K562 (cell line): Measurements from ENCODE around the gene OR8D4. TPM values are rescaled to one million over a fixed set of nuclear protein-coding genes. Genes with fewer than 3 reads are reported as not detected.

Source experiments
- ATAC-seq: fragments of 200-7000 bp; cut with Tn5 transposase; 3 replicates; pipeline ENCODE4 v1.9.1; 2020; ENCODE audit warnings: moderate library complexity
- BruUV-seq: library from RNA; stranded (reverse); fragments of 400-500 nt; replicated peaks from 2 replicates; lab custom pipeline; 2021; lab: Mats Ljungman, UMichigan
- CTCF ChIA-PET: fragments of 300-600 bp; formaldehyde crosslinking; extraction: SDS; loops from one replicate; lab custom pipeline; 2021; ENCODE audit warnings: low intra/inter-chr PET ratio; lab: Yijun Ruan, JAX
- POLR2A ChIA-PET: fragments of 300-600, 350-650 bp; sonication (Branson Sonifier 250); formaldehyde crosslinking; extraction: SDS; loops from one replicate; lab custom pipeline; 2021; ENCODE audit warnings: antibody characterized with exemption, inconsistent platforms; lab: Yijun Ruan, JAX
- DNase-seq, 4 experiments: peaks; one replicate each; pipeline versions ENCODE4 v3.0.0 to v3.0.0-alpha.2; 2011 to 2018; ENCODE audit warnings: low spot score in 3 of 4, mixed read lengths in 3 of 4; ENCODE audit errors: extremely low read depth in 1 of 4
- FAIRE-seq: peaks from 2 replicates; lab custom pipeline; 2011; peaks lifted over from hg19 to GRCh38; lab: Jason Lieb, UNC
- H2AFZ ChIP-seq: 2 replicates; pipeline ENCODE4 v1.6.0; 2011; ENCODE audit warnings: low read depth, low read length, control low read depth, inconsistent platforms
- H3K27ac ChIP-seq: fragments of 200-600 bp; 3 replicates; pipeline ENCODE4 v1.8.0; 2011; ENCODE audit warnings: low read depth, mild to moderate bottlenecking, control low read depth, inconsistent platforms, low read length, moderate library complexity, mixed read lengths; ENCODE audit errors: extremely low read depth
- H3K27me3 ChIP-seq, 2 experiments: fragments of 300-600 bp in 1 of 2; 2 replicates in 1 of 2; 3 replicates in 1 of 2; pipeline versions ENCODE4 v1.6.0 to v1.8.0; 2011; ENCODE audit warnings: inconsistent platforms in 2 of 2, low read length in 2 of 2, mild to moderate bottlenecking in 1 of 2, mixed read lengths in 1 of 2, moderate library complexity in 1 of 2; ENCODE audit not compliant: control insufficient read depth in 2 of 2, insufficient read depth in 2 of 2
- H3K36me3 ChIP-seq: fragments of 300-600 bp; 3 replicates; pipeline ENCODE4 v1.8.0; 2011; ENCODE audit warnings: mild to moderate bottlenecking, low read length, inconsistent platforms; ENCODE audit not compliant: control insufficient read depth, insufficient read depth
- H3K4me1 ChIP-seq, 2 experiments: fragments of 200-600 bp in 1 of 2; replicated peaks in 1 of 2; 2 replicates in 1 of 2; 3 replicates in 1 of 2; pipeline versions ENCODE4 v1.5.1 to v1.8.0; 2011; ENCODE audit warnings: inconsistent platforms in 2 of 2, low read length in 2 of 2, mild to moderate bottlenecking in 1 of 2, mixed read lengths in 1 of 2, moderate library complexity in 1 of 2; ENCODE audit not compliant: control insufficient read depth in 2 of 2, insufficient read depth in 2 of 2
- H3K4me2 ChIP-seq: 2 replicates; pipeline ENCODE4 v1.6.1; 2011; ENCODE audit warnings: low read length, control low read depth, inconsistent platforms, mixed read lengths; ENCODE audit not compliant: insufficient read depth
- H3K4me3 ChIP-seq: fragments of 200-600 bp; sonication (generic), shearing (Covaris generic); 2 replicates; pipeline ENCODE4 v1.5.1; 2016; ENCODE audit warnings: control low read depth, inconsistent platforms
- H3K79me2 ChIP-seq: fragments of 200-600 bp; 3 replicates; pipeline ENCODE4 v1.8.0; 2011; ENCODE audit warnings: low read length, inconsistent platforms; ENCODE audit not compliant: control insufficient read depth, insufficient read depth
- H3K9ac ChIP-seq, 2 experiments: 2 replicates each; pipeline versions ENCODE4 v1.6.0 to v1.6.1; 2011; ENCODE audit warnings: low read depth in 2 of 2, low read length in 2 of 2, control low read depth in 1 of 2, inconsistent platforms in 1 of 2, mild to moderate bottlenecking in 1 of 2, mixed read lengths in 1 of 2; ENCODE audit not compliant: insufficient read depth in 1 of 2
- H3K9me1 ChIP-seq: one replicate; pipeline ENCODE4 v1.6.0; 2011; ENCODE audit warnings: inconsistent platforms, mild to moderate bottlenecking, low read length, moderate library complexity; ENCODE audit not compliant: control insufficient read depth, insufficient read depth
- H3K9me3 ChIP-seq: replicated peaks from 2 replicates; pipeline ENCODE4 v1.5.1; 2011; ENCODE audit warnings: low read depth, low read length, inconsistent platforms; ENCODE audit not compliant: control insufficient read depth, insufficient read depth
- H4K20me1 ChIP-seq: replicated peaks from 2 replicates; pipeline ENCODE4 v1.6.1; 2011; ENCODE audit warnings: low read length, inconsistent platforms, mixed read lengths; ENCODE audit not compliant: control insufficient read depth, insufficient read depth
- BRF2 ChIP-seq: IDR thresholded peaks from 3 replicates; pipeline ENCODE4 v1.6.1; 2011; ENCODE audit warnings: borderline replicate concordance, mild to moderate bottlenecking; ENCODE audit not compliant: insufficient read length, insufficient read depth
- POLR3G ChIP-seq: IDR thresholded peaks from 2 replicates; pipeline ENCODE4 v1.6.1; 2011; ENCODE audit not compliant: insufficient read length, insufficient replicate concordance; ENCODE audit errors: extremely low read depth
- RBM25 ChIP-seq: fragments of 200-400 bp; formaldehyde crosslinking; IDR thresholded peaks from 2 replicates; pipeline ENCODE4 v1.6.1; 2018; ENCODE audit warnings: low read length, low read depth, moderate library complexity; ENCODE audit not compliant: severe bottlenecking
- ZNF146 ChIP-seq: IDR thresholded peaks from one replicate; pipeline ENCODE4 v1.6.1; 2018; ENCODE audit warnings: missing compliant biosample characterization; ENCODE audit not compliant: unreplicated experiment
- in situ Hi-C: fragments of 300-500 bp; cut with MboI; formaldehyde crosslinking; loops from 4 replicates; pipeline ENCODE4 v1.15.0; 2018; ENCODE audit warnings: inconsistent platforms, mixed read lengths
- intact Hi-C: fragments of 100-400 bp; cut with micrococcal nuclease; formaldehyde crosslinking; loops from 2 replicates; pipeline ENCODE4 v1.14.2; 2022
- polyA plus RNA-seq, 8 experiments: library from polyadenylated mRNA; depleted of rRNA in 4 of 8; stranded (reverse) in 5 of 8; unstranded in 3 of 8; fragments of >200 nt; fragmentation: Nextera tagmentation in 2 of 8; fragmentation: Illumina TruSeq in 1 of 8; extraction: Ambion mirVana in 2 of 8; extraction: Trizol in 1 of 8; gene quantifications; 2 replicates each; pipeline versions ENCODE4 v1.2.1 to v1.2.3, GENCODE V29; 2011 to 2014; ENCODE audit warnings: inconsistent platforms in 1 of 8, missing spikeins in 1 of 8
- total RNA-seq, 7 experiments: library from RNA; depleted of rRNA in 6 of 7; stranded (reverse); fragments of >200 nt in 6 of 7; fragmentation: Illumina TruSeq in 2 of 7; extraction: Trizol in 2 of 7; gene quantifications; 2 replicates each; pipeline versions ENCODE4 v1.2.1 to v1.2.3, GENCODE V29; 2011 to 2021; ENCODE audit warnings: low replicate concordance in 1 of 7

OR8D4 gene
- total and polyA plus RNA-seq, 9 of the 15 experiments (the other 6 are each of a cell fraction or from before 2014, with no cell fraction given) = not detected

GRCh38 chr11:123956752-123957151 is 54.8 kb downstream of the OR8D4 start:
- no peaks in the 10 kb centered on the region for H3K9me1 ChIP-seq
- FAIRE-seq = no peak
- no peak for DNase-seq

More at GRCh38 chr11:123956752-123957151, 54.8 kb downstream of the OR8D4 start:
- Histone ChIP-seq H3K36me3 (no peaks in the 10 kb centered on the region), H3K4me3 (no peak overlapping the region), H3K4me1 (no peaks in the 10 kb centered on the region), H3K27ac (no peak overlapping the region), H3K79me2 (no peaks in the 10 kb centered on the region), H3K4me2 (no peak overlapping the region), H3K27me3 (no peaks in the 10 kb centered on the region), H3K9me3 (no peaks in the 10 kb centered on the region), H3K9ac (no peak overlapping the region), H2AFZ (no peak overlapping the region), H4K20me1 (no peaks in the 10 kb centered on the region)
- no peak for ATAC-seq
- no peak for TF ChIP-seq BRF2
- peak; percentile 62 for TF ChIP-seq RBM25
- TF ChIP-seq ZNF146 (CRISPR knock-in tag) = peak; percentile 63
- no peak for TF ChIP-seq POLR3G
- ChIA-PET POLR2A (interaction anchor here (1.1 kb wide), 1 partner anchor 13 kb away, joined by 3 read pairs; the partner anchor contains the start of gene OR6T1), CTCF (no interaction called here)
- no TSS peak for BruUV-seq
- in situ Hi-C loops (no loop called here), intact Hi-C loops (no loop called here)

Other genes with a start within 250 kb of the OR8D4 start
Only the 7 nearest of the 14 such genes appear.
- not detected in 2 replicates for gene OR6M1, start 95.8 kb upstream of the OR8D4 start, total RNA-seq (2014; rRNA removed)
- not detected in 2 replicates for gene OR6M1, start 95.8 kb upstream of the OR8D4 start, total RNA-seq (2014; rRNA removed; fragmentation: Illumina TruSeq; extraction: Trizol)
- gene OR6M1, start 95.8 kb upstream of the OR8D4 start, total RNA-seq (2015; rRNA removed; fragmentation: Illumina TruSeq; extraction: Trizol) = not detected in 2 replicates
- gene OR6M1, start 95.8 kb upstream of the OR8D4 start, total RNA-seq (2021) = not detected in 2 replicates
- gene OR6M1, start 95.8 kb upstream of the OR8D4 start, polyA plus RNA-seq (2011; rRNA removed) = not detected in 2 replicates
- gene OR6M1, start 95.8 kb upstream of the OR8D4 start, polyA plus RNA-seq (2014; fragmentation: Illumina TruSeq; extraction: Trizol) = not detected in 2 replicates
- gene OR6M1, start 95.8 kb upstream of the OR8D4 start, polyA plus RNA-seq (2014; fragmentation: Nextera tagmentation; extraction: Ambion mirVana) = not detected
- gene OR6M1, start 95.8 kb upstream of the OR8D4 start, polyA plus RNA-seq (2014; rRNA removed) = not detected in 2 replicates
- gene TMEM225, start 16.5 kb upstream of the OR8D4 start, total RNA-seq (2014; rRNA removed) = not detected in 2 replicates
- not detected in 2 replicates for gene TMEM225, start 16.5 kb upstream of the OR8D4 start, total RNA-seq (2014; rRNA removed; fragmentation: Illumina TruSeq; extraction: Trizol)
- not detected in 2 replicates for gene TMEM225, start 16.5 kb upstream of the OR8D4 start, total RNA-seq (2015; rRNA removed; fragmentation: Illumina TruSeq; extraction: Trizol)
- gene TMEM225, start 16.5 kb upstream of the OR8D4 start, total RNA-seq (2021) = not detected in 2 replicates
- not detected in 2 replicates for gene TMEM225, start 16.5 kb upstream of the OR8D4 start, polyA plus RNA-seq (2011; rRNA removed)
- gene TMEM225, start 16.5 kb upstream of the OR8D4 start, polyA plus RNA-seq (2014; fragmentation: Illumina TruSeq; extraction: Trizol) = not detected in 2 replicates
- not detected for gene TMEM225, start 16.5 kb upstream of the OR8D4 start, polyA plus RNA-seq (2014; fragmentation: Nextera tagmentation; extraction: Ambion mirVana)
- not detected in 2 replicates for gene TMEM225, start 16.5 kb upstream of the OR8D4 start, polyA plus RNA-seq (2014; rRNA removed)
- not detected in 2 replicates for gene OR4D5, start 37.5 kb downstream of the OR8D4 start, total RNA-seq (2014; rRNA removed)
- gene OR4D5, start 37.5 kb downstream of the OR8D4 start, total RNA-seq (2014; rRNA removed; fragmentation: Illumina TruSeq; extraction: Trizol) = not detected in 2 replicates
- not detected in 2 replicates for gene OR4D5, start 37.5 kb downstream of the OR8D4 start, total RNA-seq (2015; rRNA removed; fragmentation: Illumina TruSeq; extraction: Trizol)
- not detected in 2 replicates for gene OR4D5, start 37.5 kb downstream of the OR8D4 start, total RNA-seq (2021)
- not detected in 2 replicates for gene OR4D5, start 37.5 kb downstream of the OR8D4 start, polyA plus RNA-seq (2011; rRNA removed)
- not detected in 2 replicates for gene OR4D5, start 37.5 kb downstream of the OR8D4 start, polyA plus RNA-seq (2014; fragmentation: Illumina TruSeq; extraction: Trizol)
- not detected for gene OR4D5, start 37.5 kb downstream of the OR8D4 start, polyA plus RNA-seq (2014; fragmentation: Nextera tagmentation; extraction: Ambion mirVana)
- not detected in 2 replicates for gene OR4D5, start 37.5 kb downstream of the OR8D4 start, polyA plus RNA-seq (2014; rRNA removed)
- not detected in 2 replicates for gene OR6T1, start 41.7 kb downstream of the OR8D4 start, total RNA-seq (2014; rRNA removed)
- not detected in 2 replicates for gene OR6T1, start 41.7 kb downstream of the OR8D4 start, total RNA-seq (2014; rRNA removed; fragmentation: Illumina TruSeq; extraction: Trizol)
- not detected in 2 replicates for gene OR6T1, start 41.7 kb downstream of the OR8D4 start, total RNA-seq (2015; rRNA removed; fragmentation: Illumina TruSeq; extraction: Trizol)
- gene OR6T1, start 41.7 kb downstream of the OR8D4 start, total RNA-seq (2021) = not detected in 2 replicates
- gene OR6T1, start 41.7 kb downstream of the OR8D4 start, polyA plus RNA-seq (2011; rRNA removed) = not detected in 2 replicates
- gene OR6T1, start 41.7 kb downstream of the OR8D4 start, polyA plus RNA-seq (2014; fragmentation: Illumina TruSeq; extraction: Trizol) = not detected in 2 replicates
- not detected for gene OR6T1, start 41.7 kb downstream of the OR8D4 start, polyA plus RNA-seq (2014; fragmentation: Nextera tagmentation; extraction: Ambion mirVana)
- not detected in 2 replicates for gene OR6T1, start 41.7 kb downstream of the OR8D4 start, polyA plus RNA-seq (2014; rRNA removed)
- not detected in 2 replicates for gene OR10S1, start 75.6 kb downstream of the OR8D4 start, total RNA-seq (2014; rRNA removed)
- gene OR10S1, start 75.6 kb downstream of the OR8D4 start, total RNA-seq (2014; rRNA removed; fragmentation: Illumina TruSeq; extraction: Trizol) = not detected in 2 replicates
- not detected in 2 replicates for gene OR10S1, start 75.6 kb downstream of the OR8D4 start, total RNA-seq (2015; rRNA removed; fragmentation: Illumina TruSeq; extraction: Trizol)
- not detected in 2 replicates for gene OR10S1, start 75.6 kb downstream of the OR8D4 start, total RNA-seq (2021)
- not detected in 2 replicates for gene OR10S1, start 75.6 kb downstream of the OR8D4 start, polyA plus RNA-seq (2011; rRNA removed)
- not detected in 2 replicates for gene OR10S1, start 75.6 kb downstream of the OR8D4 start, polyA plus RNA-seq (2014; fragmentation: Illumina TruSeq; extraction: Trizol)
- gene OR10S1, start 75.6 kb downstream of the OR8D4 start, polyA plus RNA-seq (2014; fragmentation: Nextera tagmentation; extraction: Ambion mirVana) = not detected
- not detected in 2 replicates for gene OR10S1, start 75.6 kb downstream of the OR8D4 start, polyA plus RNA-seq (2014; rRNA removed)
- not detected in 2 replicates for gene OR10G6, start 93.0 kb downstream of the OR8D4 start, total RNA-seq (2014; rRNA removed)
- gene OR10G6, start 93.0 kb downstream of the OR8D4 start, total RNA-seq (2014; rRNA removed; fragmentation: Illumina TruSeq; extraction: Trizol) = not detected in 2 replicates
- not detected in 2 replicates for gene OR10G6, start 93.0 kb downstream of the OR8D4 start, total RNA-seq (2015; rRNA removed; fragmentation: Illumina TruSeq; extraction: Trizol)
- not detected in 2 replicates for gene OR10G6, start 93.0 kb downstream of the OR8D4 start, total RNA-seq (2021)
- gene OR10G6, start 93.0 kb downstream of the OR8D4 start, polyA plus RNA-seq (2011; rRNA removed) = not detected in 2 replicates
- not detected in 2 replicates for gene OR10G6, start 93.0 kb downstream of the OR8D4 start, polyA plus RNA-seq (2014; fragmentation: Illumina TruSeq; extraction: Trizol)
- gene OR10G6, start 93.0 kb downstream of the OR8D4 start, polyA plus RNA-seq (2014; fragmentation: Nextera tagmentation; extraction: Ambion mirVana) = not detected
- not detected in 2 replicates for gene OR10G6, start 93.0 kb downstream of the OR8D4 start, polyA plus RNA-seq (2014; rRNA removed)
- not detected in 2 replicates for gene OR10G4, start 110.8 kb downstream of the OR8D4 start, total RNA-seq (2014; rRNA removed)
- gene OR10G4, start 110.8 kb downstream of the OR8D4 start, total RNA-seq (2014; rRNA removed; fragmentation: Illumina TruSeq; extraction: Trizol) = not detected in 2 replicates
- not detected in 2 replicates for gene OR10G4, start 110.8 kb downstream of the OR8D4 start, total RNA-seq (2015; rRNA removed; fragmentation: Illumina TruSeq; extraction: Trizol)
- not detected in 2 replicates for gene OR10G4, start 110.8 kb downstream of the OR8D4 start, total RNA-seq (2021)
- not detected in 2 replicates for gene OR10G4, start 110.8 kb downstream of the OR8D4 start, polyA plus RNA-seq (2011; rRNA removed)
- not detected in 2 replicates for gene OR10G4, start 110.8 kb downstream of the OR8D4 start, polyA plus RNA-seq (2014; fragmentation: Illumina TruSeq; extraction: Trizol)
- gene OR10G4, start 110.8 kb downstream of the OR8D4 start, polyA plus RNA-seq (2014; fragmentation: Nextera tagmentation; extraction: Ambion mirVana) = not detected
- gene OR10G4, start 110.8 kb downstream of the OR8D4 start, polyA plus RNA-seq (2014; rRNA removed) = not detected in 2 replicates